ENCODE data around the gene SLC2A13. TPM values are rescaled to one million over a fixed set of nuclear protein-coding genes. Genes with fewer than 3 reads are reported as not detected.
"Not testable (repeated sequence)": the region's sequence is repeated elsewhere in the genome, so short reads cannot be mapped to it uniquely, and the experiment has no call there.

SLC2A13 gene
- polyA plus RNA-seq, 1 donor (not counting 4 experiments of a cell fraction or from before 2014, with no cell fraction given): 1.1 TPM

GRCh38 chr12:40049268-40049667 lies 56.6 kb downstream of the SLC2A13 start:
- FAIRE-seq: no peak

GRCh38 chr12:40047002-40047401 lies 58.9 kb downstream of the SLC2A13 start:
- H3K27me3 ChIP-seq (ENCODE audit: control insufficient read depth, extremely low read depth, insufficient read depth, low read length); H3K4me3 ChIP-seq (ENCODE audit: control insufficient read depth in 2 of 3, extremely low read depth in 1 of 3, insufficient read depth in 2 of 3, low read depth in 1 of 3, low read length in 3 of 3); H3K27ac ChIP-seq (ENCODE audit: control insufficient read depth, insufficient read depth, low read length); H2AFZ ChIP-seq (ENCODE audit: control insufficient read depth, low read length); DNase-seq (ENCODE audit: low read depth, low spot score); H3K9me3 ChIP-seq (ENCODE audit: control insufficient read depth, low read depth, low read length); H3K9me1 ChIP-seq (ENCODE audit: control insufficient read depth, extremely low read depth, insufficient read depth, low read length); H4K20me1 ChIP-seq (ENCODE audit: control insufficient read depth, extremely low read depth, insufficient read depth, low read length); H3K4me1 ChIP-seq (ENCODE audit: control insufficient read depth, extremely low read depth, insufficient read depth, low read length); FAIRE-seq; H3K9ac ChIP-seq (ENCODE audit: control insufficient read depth, extremely low read depth, insufficient read depth, low read length); dilution Hi-C loops (cut with MboI; ENCODE audit: extremely low pct_ligation_motif_present, low sequenced_read_pairs); H3K36me3 ChIP-seq (ENCODE audit: control insufficient read depth in 2 of 2, extremely low read depth in 1 of 2, insufficient read depth in 2 of 2, low read length in 2 of 2); H3K4me2 ChIP-seq (ENCODE audit: control insufficient read depth, extremely low read depth, insufficient read depth, low read depth, low read length); H3K79me2 ChIP-seq (ENCODE audit: control insufficient read depth, insufficient read depth, low read length): not testable (repeated sequence)

More at GRCh38 chr12:40049268-40049667, 56.6 kb downstream of the SLC2A13 start:
- Histone ChIP-seq H3K9ac (ENCODE audit: control insufficient read depth, extremely low read depth, insufficient read depth, low read length) (no peak overlapping the region), H3K4me1 (ENCODE audit: control insufficient read depth, extremely low read depth, insufficient read depth, low read length) (no peaks in the 10 kb centered on the region), H3K4me2 (ENCODE audit: control insufficient read depth, extremely low read depth, insufficient read depth, low read depth, low read length) (no peak overlapping the region), H3K36me3 (ENCODE audit: control insufficient read depth in 2 of 2, extremely low read depth in 1 of 2, insufficient read depth in 2 of 2, low read length in 2 of 2) (no peaks in the 10 kb centered on the region), H3K79me2 (ENCODE audit: control insufficient read depth, insufficient read depth, low read length) (no peaks in the 10 kb centered on the region), H3K4me3 (ENCODE audit: control insufficient read depth in 2 of 3, extremely low read depth in 1 of 3, insufficient read depth in 2 of 3, low read depth in 1 of 3, low read length in 3 of 3) (no peak overlapping the region), H4K20me1 (ENCODE audit: control insufficient read depth, extremely low read depth, insufficient read depth, low read length) (no peaks in the 10 kb centered on the region), H3K9me3 (ENCODE audit: control insufficient read depth, low read depth, low read length) (no peaks in the 10 kb centered on the region), H3K27me3 (ENCODE audit: control insufficient read depth, extremely low read depth, insufficient read depth, low read length) (no peaks in the 10 kb centered on the region), H2AFZ (ENCODE audit: control insufficient read depth, low read length) (no peak overlapping the region), H3K27ac (ENCODE audit: control insufficient read depth, insufficient read depth, low read length) (no peak overlapping the region), H3K9me1 (ENCODE audit: control insufficient read depth, extremely low read depth, insufficient read depth, low read length) (no peaks in the 10 kb centered on the region)
- dilution Hi-C loops (cut with MboI; ENCODE audit: extremely low pct_ligation_motif_present, low sequenced_read_pairs): no loop called here
- TF ChIP-seq, protein P1, sequence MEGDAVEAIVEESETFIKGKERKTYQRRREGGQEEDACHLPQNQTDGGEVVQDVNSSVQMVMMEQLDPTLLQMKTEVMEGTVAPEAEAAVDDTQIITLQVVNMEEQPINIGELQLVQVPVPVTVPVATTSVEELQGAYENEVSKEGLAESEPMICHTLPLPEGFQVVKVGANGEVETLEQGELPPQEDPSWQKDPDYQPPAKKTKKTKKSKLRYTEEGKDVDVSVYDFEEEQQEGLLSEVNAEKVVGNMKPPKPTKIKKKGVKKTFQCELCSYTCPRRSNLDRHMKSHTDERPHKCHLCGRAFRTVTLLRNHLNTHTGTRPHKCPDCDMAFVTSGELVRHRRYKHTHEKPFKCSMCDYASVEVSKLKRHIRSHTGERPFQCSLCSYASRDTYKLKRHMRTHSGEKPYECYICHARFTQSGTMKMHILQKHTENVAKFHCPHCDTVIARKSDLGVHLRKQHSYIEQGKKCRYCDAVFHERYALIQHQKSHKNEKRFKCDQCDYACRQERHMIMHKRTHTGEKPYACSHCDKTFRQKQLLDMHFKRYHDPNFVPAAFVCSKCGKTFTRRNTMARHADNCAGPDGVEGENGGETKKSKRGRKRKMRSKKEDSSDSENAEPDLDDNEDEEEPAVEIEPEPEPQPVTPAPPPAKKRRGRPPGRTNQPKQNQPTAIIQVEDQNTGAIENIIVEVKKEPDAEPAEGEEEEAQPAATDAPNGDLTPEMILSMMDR (optimal IDR thresholded peaks at IDR 0.05 in 1 of 3, IDR thresholded peaks at IDR 0.05 in 1 of 3, conservative IDR thresholded peaks at IDR 0.05 in 1 of 3; ENCODE audit: extremely low read depth in 1 of 3, insufficient read depth in 2 of 3, low read length in 3 of 3): no peak
- TF ChIP-seq EZH2 (IDR thresholded peaks at IDR 0.05; ENCODE audit: low read length): no peak
- DNase-seq (ENCODE audit: low read depth, low spot score): no peak

DNA sequence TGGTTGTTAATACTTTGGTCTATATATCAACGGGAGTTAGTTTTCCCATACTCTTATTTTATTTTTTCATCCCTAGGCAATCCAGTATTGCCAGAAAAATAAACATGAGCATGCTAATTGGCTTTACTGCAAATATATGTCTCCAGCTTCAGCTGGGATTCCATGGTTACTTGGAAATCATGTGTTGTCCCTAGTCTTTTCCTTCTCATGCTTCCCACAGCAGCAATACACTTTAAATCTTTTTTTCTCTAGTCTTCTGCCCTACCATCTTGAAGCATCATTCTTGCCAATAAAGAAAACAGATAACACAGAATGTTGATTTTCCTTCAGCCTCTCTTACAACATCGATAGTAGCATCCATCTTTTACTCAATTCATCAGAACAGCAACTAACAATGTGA lies 60.2 kb downstream of the SLC2A13 start:
- H3K27me3 ChIP-seq (ENCODE audit: control insufficient read depth, extremely low read depth, insufficient read depth, low read length): no peaks in the 10 kb centered on the region
- dilution Hi-C loops (cut with MboI; ENCODE audit: extremely low pct_ligation_motif_present, low sequenced_read_pairs): no loop called here
- no peak for FAIRE-seq

More for the DNA sequence above, 60.2 kb downstream of the SLC2A13 start:
- no peaks in the 10 kb centered on the region for H4K20me1 ChIP-seq (ENCODE audit: control insufficient read depth, extremely low read depth, insufficient read depth, low read length)
- H3K36me3 ChIP-seq (ENCODE audit: control insufficient read depth in 2 of 2, extremely low read depth in 1 of 2, insufficient read depth in 2 of 2, low read length in 2 of 2): no peaks in the 10 kb centered on the region
- H3K9me1 ChIP-seq (ENCODE audit: control insufficient read depth, extremely low read depth, insufficient read depth, low read length): no peaks in the 10 kb centered on the region
- H3K9me3 ChIP-seq (ENCODE audit: control insufficient read depth, low read depth, low read length): no peaks in the 10 kb centered on the region
- H3K4me1 ChIP-seq (ENCODE audit: control insufficient read depth, extremely low read depth, insufficient read depth, low read length): no peaks in the 10 kb centered on the region
- no peak overlapping the region for H3K9ac ChIP-seq (ENCODE audit: control insufficient read depth, extremely low read depth, insufficient read depth, low read length)
- H2AFZ ChIP-seq (ENCODE audit: control insufficient read depth, low read length): no peak overlapping the region
- no peak overlapping the region for H3K4me2 ChIP-seq (ENCODE audit: control insufficient read depth, extremely low read depth, insufficient read depth, low read depth, low read length)
- TF ChIP-seq EZH2 (IDR thresholded peaks at IDR 0.05; ENCODE audit: low read length): no peak
- TF ChIP-seq, protein P1 (optimal IDR thresholded peaks at IDR 0.05 in 1 of 3, IDR thresholded peaks at IDR 0.05 in 1 of 3, conservative IDR thresholded peaks at IDR 0.05 in 1 of 3; ENCODE audit: extremely low read depth in 1 of 3, insufficient read depth in 2 of 3, low read length in 3 of 3): no peak
- H3K27ac ChIP-seq (ENCODE audit: control insufficient read depth, insufficient read depth, low read length): no peak overlapping the region
- no peak overlapping the region for H3K4me3 ChIP-seq (ENCODE audit: control insufficient read depth in 2 of 3, extremely low read depth in 1 of 3, insufficient read depth in 2 of 3, low read depth in 1 of 3, low read length in 3 of 3)
- no peaks in the 10 kb centered on the region for H3K79me2 ChIP-seq (ENCODE audit: control insufficient read depth, insufficient read depth, low read length)
- DNase-seq (ENCODE audit: low read depth, low spot score): no peak

Measured in keratinocyte (primary cell).